Measurements from ENCODE around the gene DCAF7.

DNA sequence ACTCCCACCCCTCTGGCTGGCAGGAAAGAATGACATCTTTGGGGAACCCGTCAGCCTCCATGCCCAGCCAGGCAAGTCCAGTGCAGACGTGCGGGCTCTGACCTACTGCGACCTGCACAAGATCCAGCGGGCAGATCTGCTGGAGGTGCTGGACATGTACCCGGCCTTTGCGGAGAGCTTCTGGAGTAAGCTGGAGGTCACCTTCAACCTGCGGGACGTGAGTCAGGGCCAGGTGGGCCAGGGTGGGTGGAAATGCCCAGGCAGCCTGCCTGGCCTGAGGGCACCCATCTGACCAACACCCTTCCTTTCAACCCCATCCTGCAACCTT is 8.1 kb upstream of the DCAF7 start:
- TF ChIP-seq, protein P1, sequence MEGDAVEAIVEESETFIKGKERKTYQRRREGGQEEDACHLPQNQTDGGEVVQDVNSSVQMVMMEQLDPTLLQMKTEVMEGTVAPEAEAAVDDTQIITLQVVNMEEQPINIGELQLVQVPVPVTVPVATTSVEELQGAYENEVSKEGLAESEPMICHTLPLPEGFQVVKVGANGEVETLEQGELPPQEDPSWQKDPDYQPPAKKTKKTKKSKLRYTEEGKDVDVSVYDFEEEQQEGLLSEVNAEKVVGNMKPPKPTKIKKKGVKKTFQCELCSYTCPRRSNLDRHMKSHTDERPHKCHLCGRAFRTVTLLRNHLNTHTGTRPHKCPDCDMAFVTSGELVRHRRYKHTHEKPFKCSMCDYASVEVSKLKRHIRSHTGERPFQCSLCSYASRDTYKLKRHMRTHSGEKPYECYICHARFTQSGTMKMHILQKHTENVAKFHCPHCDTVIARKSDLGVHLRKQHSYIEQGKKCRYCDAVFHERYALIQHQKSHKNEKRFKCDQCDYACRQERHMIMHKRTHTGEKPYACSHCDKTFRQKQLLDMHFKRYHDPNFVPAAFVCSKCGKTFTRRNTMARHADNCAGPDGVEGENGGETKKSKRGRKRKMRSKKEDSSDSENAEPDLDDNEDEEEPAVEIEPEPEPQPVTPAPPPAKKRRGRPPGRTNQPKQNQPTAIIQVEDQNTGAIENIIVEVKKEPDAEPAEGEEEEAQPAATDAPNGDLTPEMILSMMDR (IDR thresholded peaks at IDR 0.05), result no peak
- no peak for TF ChIP-seq POLR2AphosphoS5 (IDR thresholded peaks at IDR 0.05)
